Right lobe of liver (tissue), 6 donors: Measurements from ENCODE around the gene ZDBF2. TPM values are rescaled to one million over a fixed set of nuclear protein-coding genes. Genes with fewer than 3 reads are reported as not detected.

ENCODE experiments used
- ATAC-seq, 4 donors: fragments of 200-7000 bp; cut with Tn5 transposase; one replicate each; pipeline ENCODE4 v1.9.1; 2020; ENCODE audit warnings: mild to moderate bottlenecking in 4 of 4, moderate library complexity in 4 of 4
- DNase-seq, 3 donors: peaks; one replicate each; pipeline ENCODE4 v3.0.0-alpha.2; 2020
- H3K27ac ChIP-seq, 3 donors: fragments of 200-600 bp; one replicate each; pipeline ENCODE4 v1.8.0; 2022
- H3K27me3 ChIP-seq, 2 donors: fragments of 200-600 bp; one replicate each; pipeline ENCODE4 v1.8.0; 2022
- H3K36me3 ChIP-seq, 4 donors: fragments of 200-600 bp; sonication (generic) in 1 of 4; one replicate each; pipeline versions ENCODE4 v1.5.1 to v1.8.0; 2017 to 2022; ENCODE audit warnings: control low read depth in 1 of 4
- H3K4me1 ChIP-seq, 4 donors: fragments of 200-600 bp; sonication (generic) in 1 of 4; one replicate each; pipeline versions ENCODE4 v1.5.1 to v1.8.0; 2017 to 2022; ENCODE audit warnings: control low read depth in 1 of 4
- H3K4me3 ChIP-seq, 3 donors: fragments of 200-600 bp; one replicate each; pipeline ENCODE4 v1.8.0; 2022
- H3K9me3 ChIP-seq, 4 donors: fragments of 200-600 bp; sonication (generic) in 1 of 4; one replicate each; pipeline versions ENCODE4 v1.5.1 to v1.8.0; 2017 to 2022; ENCODE audit warnings: control low read depth in 1 of 4
- POLR2A ChIP-seq: fragments of 450-650 bp; IDR thresholded peaks from one replicate; pipeline ENCODE4 v1.6.1; 2017; ENCODE audit warnings: antibody characterized with exemption, mild to moderate bottlenecking
- WGBS: methylation state at CpG from one replicate; pipeline ENCODE4 v1.1.6; 2018; ENCODE audit warnings: low coverage, low lambda C conversion rate; ENCODE audit not compliant: insufficient coverage; ENCODE audit errors: missing lambda C conversion rate; 5-methylcytosine and 5-hydroxymethylcytosine counted together
- intact Hi-C, 2 donors: fragments of 100-400 bp; cut with DNase I; formaldehyde crosslinking; loops; one replicate each; pipeline versions ENCODE4 v1.11.2 to v1.14.1; 2022
- total RNA-seq, 6 experiments: library from RNA; depleted of rRNA in 2 of 6; stranded (reverse); fragments of >200 nt in 2 of 6; fragmentation: NEBNext Ultra II Directional in 3 of 6; extraction: Animal tissue kit (Norgen Biotek cat#: 25700) in 3 of 6; gene quantifications; one replicate each; pipeline versions ENCODE4 v1.1.0 to v1.2.4, GENCODE V29; 2016 to 2023
- TF ChIP-seq, protein P1 (sequence below), 4 donors: fragments of 200-600 bp in 3 of 4; fragments of 450-650 bp in 1 of 4; IDR thresholded peaks; one replicate each; pipeline versions ENCODE4 v1.5.1 to v1.8.0; 2016 to 2022; ENCODE audit warnings: antibody characterized with exemption in 4 of 4, mild to moderate bottlenecking in 2 of 4
- donor health status: DM: no; HTN: yes; CAD: no.
- donor health status: DM: no; HTN: no; CAD: no.
- donor health status: DM: no; HTN: no; CAD: no.
- donor health status: DM: no; HTN: yes; CAD: no.
- donor health status: DM: no; HTN: yes; CAD: no.

Gene ZDBF2
- total RNA-seq, 6 experiments from 2014 or later: 2.9 to 6.4 (median 4.3) TPM

DNA sequence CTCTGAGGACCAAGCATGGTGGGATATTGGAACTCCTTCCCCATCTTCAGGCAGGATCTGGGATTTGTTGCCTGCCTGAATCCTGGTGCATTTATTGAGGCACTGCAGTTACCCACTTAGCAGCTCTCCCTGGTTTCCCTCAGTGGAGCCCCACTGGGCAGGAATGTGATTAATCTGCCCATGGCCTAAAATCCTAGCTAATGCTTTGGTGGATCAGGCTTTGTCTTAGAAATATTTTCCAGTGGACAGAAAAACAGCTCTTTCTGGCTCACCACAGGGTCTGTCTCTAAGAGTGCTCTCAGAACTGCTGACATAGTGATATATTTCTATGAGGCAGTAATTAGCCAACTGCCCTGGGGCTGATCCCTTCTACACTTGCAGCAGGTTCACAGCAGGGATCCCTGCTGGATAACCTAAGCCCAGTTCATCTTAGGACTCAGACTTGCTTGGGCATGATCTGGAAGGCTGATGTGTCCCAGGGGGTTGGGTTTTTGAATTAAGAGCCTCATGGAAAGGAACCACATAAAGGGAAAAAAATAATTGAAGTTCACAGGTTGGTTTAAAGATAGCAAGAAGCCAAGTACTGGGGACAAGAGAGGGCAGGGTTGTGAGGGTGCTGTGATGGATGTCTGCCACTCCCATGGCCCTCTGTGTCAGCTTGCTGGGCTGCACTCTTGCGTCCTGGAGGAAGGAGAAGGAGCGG lies 44.3 kb upstream of the ZDBF2 start:
- 65% methylated on average over 2 of the region's 2 CpGs for WGBS
- Histone ChIP-seq H3K27ac (no peak overlapping the region), H3K4me1 (no peaks in the 10 kb centered on the region), H3K36me3 (no peaks in the 10 kb centered on the region), H3K27me3 (no peaks in the 10 kb centered on the region), H3K9me3 (no peaks in the 10 kb centered on the region), H3K4me3 (no peak overlapping the region)
- no peak for ATAC-seq
- no peak for DNase-seq
- no peak for TF ChIP-seq POLR2A
- TF ChIP-seq, protein P1, sequence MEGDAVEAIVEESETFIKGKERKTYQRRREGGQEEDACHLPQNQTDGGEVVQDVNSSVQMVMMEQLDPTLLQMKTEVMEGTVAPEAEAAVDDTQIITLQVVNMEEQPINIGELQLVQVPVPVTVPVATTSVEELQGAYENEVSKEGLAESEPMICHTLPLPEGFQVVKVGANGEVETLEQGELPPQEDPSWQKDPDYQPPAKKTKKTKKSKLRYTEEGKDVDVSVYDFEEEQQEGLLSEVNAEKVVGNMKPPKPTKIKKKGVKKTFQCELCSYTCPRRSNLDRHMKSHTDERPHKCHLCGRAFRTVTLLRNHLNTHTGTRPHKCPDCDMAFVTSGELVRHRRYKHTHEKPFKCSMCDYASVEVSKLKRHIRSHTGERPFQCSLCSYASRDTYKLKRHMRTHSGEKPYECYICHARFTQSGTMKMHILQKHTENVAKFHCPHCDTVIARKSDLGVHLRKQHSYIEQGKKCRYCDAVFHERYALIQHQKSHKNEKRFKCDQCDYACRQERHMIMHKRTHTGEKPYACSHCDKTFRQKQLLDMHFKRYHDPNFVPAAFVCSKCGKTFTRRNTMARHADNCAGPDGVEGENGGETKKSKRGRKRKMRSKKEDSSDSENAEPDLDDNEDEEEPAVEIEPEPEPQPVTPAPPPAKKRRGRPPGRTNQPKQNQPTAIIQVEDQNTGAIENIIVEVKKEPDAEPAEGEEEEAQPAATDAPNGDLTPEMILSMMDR (IDR thresholded peaks at IDR 0.05): no peak
- intact Hi-C loops: no loop called here

GRCh38 chr2:206231669-206232286 lies 42.7 kb upstream of the ZDBF2 start:
- WGBS: 94% methylated on average over 3 of the region's 6 CpGs
- no peak for ATAC-seq
- TF ChIP-seq, protein P1 (IDR thresholded peaks at IDR 0.05): no peak
- TF ChIP-seq POLR2A: no peak

DNA sequence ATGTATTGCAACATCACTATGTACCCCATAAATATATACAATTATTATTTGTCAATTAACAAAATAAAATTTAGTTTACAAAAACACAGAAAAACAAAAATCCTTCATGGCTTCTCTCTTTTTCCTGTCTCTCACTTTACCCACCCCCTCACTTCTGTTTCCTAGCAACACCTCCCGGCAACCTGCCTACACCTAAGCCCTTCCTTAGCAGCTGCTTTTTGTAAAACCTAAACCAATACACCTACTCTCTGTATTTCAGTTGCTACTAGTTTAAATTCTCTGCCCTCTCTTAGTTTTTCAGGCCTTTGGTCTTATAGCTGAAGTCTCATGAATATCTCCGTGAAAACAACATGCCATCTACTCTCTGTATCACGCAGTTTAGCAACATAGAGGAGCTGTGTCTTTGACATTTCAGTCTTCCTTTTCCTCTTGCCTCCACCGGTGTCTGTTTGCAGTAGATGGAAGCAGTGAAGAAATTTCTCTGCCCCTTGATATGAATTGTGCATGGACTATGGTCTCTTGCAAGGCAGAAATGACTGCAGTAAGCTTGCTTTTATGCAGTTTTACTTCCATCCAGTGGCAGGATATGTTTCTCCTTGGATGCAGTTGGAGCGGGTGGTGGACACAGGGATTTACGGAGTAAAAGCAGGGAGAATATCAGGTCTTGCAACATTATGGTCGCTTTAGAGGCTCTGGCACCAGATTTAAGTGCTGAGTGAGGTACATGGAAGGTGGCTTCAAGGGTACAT lies 42.0 kb upstream of the ZDBF2 start:
- no peak for ATAC-seq
- intact Hi-C loops: no loop called here

More at GRCh38 chr2:206231669-206232286, 42.7 kb upstream of the ZDBF2 start:
- no peak overlapping the region for H3K4me3 ChIP-seq
- H3K4me1 ChIP-seq: no peaks in the 10 kb centered on the region
- no peak overlapping the region for H3K27ac ChIP-seq
- H3K9me3 ChIP-seq: no peaks in the 10 kb centered on the region
- intact Hi-C loops: no loop called here
- H3K27me3 ChIP-seq: no peaks in the 10 kb centered on the region
- H3K36me3 ChIP-seq: no peaks in the 10 kb centered on the region
- no peak for DNase-seq

GRCh38 chr2:206239157-206239556 lies 35.3 kb upstream of the ZDBF2 start:
- no peaks in the 10 kb centered on the region for H3K27me3 ChIP-seq
- TF ChIP-seq, protein P1 (IDR thresholded peaks at IDR 0.05): no peak
- TF ChIP-seq POLR2A: no peak
- H3K4me3 ChIP-seq: no peak overlapping the region
- H3K4me1 ChIP-seq: no peaks in the 10 kb centered on the region
- no peaks in the 10 kb centered on the region for H3K9me3 ChIP-seq
- no peaks in the 10 kb centered on the region for H3K36me3 ChIP-seq
- no peak for ATAC-seq
- intact Hi-C loops: no loop called here
- no peak for DNase-seq
- H3K27ac ChIP-seq: no peak overlapping the region

More for the DNA sequence above, 42.0 kb upstream of the ZDBF2 start:
- H3K9me3 ChIP-seq: no peaks in the 10 kb centered on the region
- no peaks in the 10 kb centered on the region for H3K36me3 ChIP-seq
- TF ChIP-seq, protein P1 (IDR thresholded peaks at IDR 0.05): no peak
- no peak for TF ChIP-seq POLR2A
- H3K4me1 ChIP-seq: no peaks in the 10 kb centered on the region
- no peak overlapping the region for H3K27ac ChIP-seq
- no peak overlapping the region for H3K4me3 ChIP-seq
- DNase-seq: no peak
- no peaks in the 10 kb centered on the region for H3K27me3 ChIP-seq
- WGBS: 51% methylated on average over 6 of the region's 7 CpGs
